ENCODE measurements around the gene C16orf90. TPM values are rescaled to one million over a fixed set of nuclear protein-coding genes. Genes with fewer than 3 reads are reported as not detected.

The C16orf90 gene
- total RNA-seq, 1 donor from 2014 or later: not detected

DNA sequence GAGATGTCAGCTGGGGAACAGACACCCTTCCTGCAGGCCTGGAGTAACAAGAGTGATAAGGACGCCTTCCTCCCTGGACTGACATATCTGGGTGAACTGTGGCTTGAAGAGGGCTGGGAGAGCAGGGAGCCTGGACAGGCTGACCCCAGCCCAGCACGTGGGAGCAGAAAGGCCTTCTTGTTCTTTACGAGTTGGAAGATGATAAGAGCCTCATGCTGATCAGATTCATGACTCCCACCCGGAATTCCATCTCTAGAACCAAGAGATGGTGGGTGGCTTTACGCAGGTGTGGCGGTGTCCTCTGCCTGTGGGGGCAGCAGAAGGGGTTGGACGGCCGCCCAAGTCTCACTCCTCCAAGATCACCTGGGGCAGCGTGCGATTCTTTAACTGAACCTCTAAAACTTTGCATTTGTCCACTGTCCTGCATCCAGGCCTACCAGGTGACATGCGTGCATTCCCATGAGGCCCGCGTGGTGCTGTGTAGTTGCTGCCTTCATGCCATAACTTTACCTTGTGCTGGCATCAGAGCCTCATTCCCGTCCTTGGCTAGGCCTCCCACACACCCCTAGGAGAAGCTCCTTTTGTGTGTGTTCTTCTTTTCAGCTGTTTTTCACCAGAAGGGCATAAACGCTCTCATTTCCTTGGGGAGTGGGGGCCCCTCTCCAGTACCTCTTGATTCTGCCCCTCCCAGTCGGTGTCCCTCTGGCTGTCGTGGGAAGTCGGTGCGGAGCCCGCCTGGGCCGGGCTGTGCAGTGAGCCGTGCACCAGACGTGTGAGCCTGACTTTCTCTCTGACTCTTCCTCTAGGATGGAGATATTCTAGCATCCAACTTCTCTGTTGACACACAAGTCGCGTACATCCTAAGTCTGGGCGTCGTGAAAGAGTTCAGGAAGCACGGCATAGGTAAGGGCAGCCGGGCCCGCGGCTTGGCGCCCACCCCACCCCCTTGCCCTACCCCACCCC, 13.3 kb downstream of the C16orf90 start:
- H3K27me3 ChIP-seq: no peaks in the 10 kb centered on the region
- TF ChIP-seq POLR2A (IDR thresholded peaks at IDR 0.05): no peak
- no peak for TF ChIP-seq POLR2AphosphoS5 (IDR thresholded peaks at IDR 0.05; ENCODE audit: insufficient read depth in 1 of 2, low read depth in 1 of 2)
- TF ChIP-seq, protein P1, sequence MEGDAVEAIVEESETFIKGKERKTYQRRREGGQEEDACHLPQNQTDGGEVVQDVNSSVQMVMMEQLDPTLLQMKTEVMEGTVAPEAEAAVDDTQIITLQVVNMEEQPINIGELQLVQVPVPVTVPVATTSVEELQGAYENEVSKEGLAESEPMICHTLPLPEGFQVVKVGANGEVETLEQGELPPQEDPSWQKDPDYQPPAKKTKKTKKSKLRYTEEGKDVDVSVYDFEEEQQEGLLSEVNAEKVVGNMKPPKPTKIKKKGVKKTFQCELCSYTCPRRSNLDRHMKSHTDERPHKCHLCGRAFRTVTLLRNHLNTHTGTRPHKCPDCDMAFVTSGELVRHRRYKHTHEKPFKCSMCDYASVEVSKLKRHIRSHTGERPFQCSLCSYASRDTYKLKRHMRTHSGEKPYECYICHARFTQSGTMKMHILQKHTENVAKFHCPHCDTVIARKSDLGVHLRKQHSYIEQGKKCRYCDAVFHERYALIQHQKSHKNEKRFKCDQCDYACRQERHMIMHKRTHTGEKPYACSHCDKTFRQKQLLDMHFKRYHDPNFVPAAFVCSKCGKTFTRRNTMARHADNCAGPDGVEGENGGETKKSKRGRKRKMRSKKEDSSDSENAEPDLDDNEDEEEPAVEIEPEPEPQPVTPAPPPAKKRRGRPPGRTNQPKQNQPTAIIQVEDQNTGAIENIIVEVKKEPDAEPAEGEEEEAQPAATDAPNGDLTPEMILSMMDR (IDR thresholded peaks at IDR 0.05): no peak
- H3K27ac ChIP-seq: no peak overlapping the region
- H3K9me3 ChIP-seq: no peaks in the 10 kb centered on the region
- no peak overlapping the region for H3K4me3 ChIP-seq
- intact Hi-C loops (cut with DNase I): loop anchor here (10.0 kb wide), 1 partner anchor 647 kb away; the partner anchor contains the start of gene ZG16B
- peaks cover 0 to 84% of the 10 kb centered on the region in 2 donors for H3K36me3 ChIP-seq
- DNase-seq (ENCODE audit: extremely low spot score in 2 of 2): no peak
- peaks cover 5% of the 10 kb centered on the region for H3K4me1 ChIP-seq

DNA sequence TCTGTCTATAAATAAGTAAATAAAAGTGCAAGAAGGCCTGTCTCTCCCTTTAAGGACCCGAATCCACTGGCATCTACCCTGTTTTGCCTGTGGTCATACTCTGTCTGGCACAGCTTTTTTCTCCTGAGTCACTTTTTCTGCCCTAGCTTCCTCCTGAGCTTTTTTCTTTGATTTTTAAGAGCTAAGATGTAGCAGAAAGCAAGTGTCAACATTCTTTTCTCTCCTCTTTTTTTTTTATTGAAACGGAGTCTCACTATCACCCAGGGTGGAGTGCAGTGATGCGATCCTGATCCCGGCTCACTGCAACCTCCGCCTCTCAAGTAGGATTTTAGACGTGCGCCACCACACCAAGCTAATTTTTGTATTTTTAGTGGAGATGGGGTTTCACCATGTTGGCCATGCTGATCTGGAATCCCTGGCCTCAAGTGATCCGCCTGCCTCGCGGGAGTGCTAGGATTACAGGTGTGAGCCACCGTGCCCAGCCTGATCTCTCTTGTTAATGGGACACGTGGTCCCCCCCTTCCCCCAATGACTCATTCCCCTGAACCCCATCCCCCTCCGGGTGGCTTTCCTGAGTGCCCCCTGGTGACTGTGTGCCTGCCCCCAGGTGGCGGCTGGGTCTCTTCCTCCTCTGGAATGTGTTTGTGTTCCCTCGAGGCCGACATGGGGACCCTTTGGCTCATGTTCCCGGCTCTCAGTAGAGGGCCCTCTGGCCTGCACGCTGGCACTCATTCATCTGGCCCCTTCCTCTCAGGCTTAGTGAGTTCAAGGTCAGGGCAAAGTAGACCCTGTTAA, 14.2 kb downstream of the C16orf90 start:
- intact Hi-C loops (cut with DNase I): loop anchor here (10.0 kb wide), 1 partner anchor 646 kb away; the partner anchor contains the start of gene ZG16B
- Histone ChIP-seq H3K4me1 (peaks cover 5% of the 10 kb centered on the region), H3K9me3 (no peaks in the 10 kb centered on the region), H3K36me3 (peaks cover 0 to 76% of the 10 kb centered on the region in 2 donors), H3K27ac (no peak overlapping the region), H3K27me3 (no peaks in the 10 kb centered on the region), H3K4me3 (no peak overlapping the region)
- TF ChIP-seq POLR2AphosphoS5 (IDR thresholded peaks at IDR 0.05; ENCODE audit: insufficient read depth in 1 of 2, low read depth in 1 of 2) (no peak), POLR2A (IDR thresholded peaks at IDR 0.05) (no peak)
- TF ChIP-seq, protein P1 (IDR thresholded peaks at IDR 0.05): no peak
- DNase-seq (ENCODE audit: extremely low spot score in 2 of 2): no peak

DNA sequence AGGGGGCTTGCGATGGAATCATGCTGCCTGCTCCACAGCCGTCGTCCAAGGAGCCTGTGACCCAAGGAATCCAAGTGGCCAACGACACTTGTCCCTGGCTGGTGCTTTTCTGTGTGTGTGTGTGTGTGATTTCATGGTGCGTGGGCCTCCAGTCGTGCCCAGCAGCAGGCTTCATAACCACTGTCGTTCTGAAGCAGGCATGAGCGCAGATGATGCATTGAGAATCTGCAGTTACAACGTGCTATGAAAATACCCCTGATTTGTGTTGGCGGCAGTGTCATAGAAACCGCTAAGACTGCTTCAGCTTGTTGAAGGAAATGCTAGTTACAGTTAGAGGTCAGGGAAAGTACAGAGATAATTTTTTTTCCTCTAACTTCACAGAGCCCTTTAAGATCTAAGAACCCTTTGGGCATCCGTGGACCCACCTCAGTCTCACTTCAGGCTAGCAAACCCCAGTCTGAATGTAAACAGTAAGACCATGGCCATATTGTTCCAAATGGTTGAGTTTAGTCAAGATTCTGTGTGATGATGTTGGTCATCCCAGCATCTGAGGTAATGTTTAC, 15.6 kb downstream of the C16orf90 start:
- no peak for DNase-seq (ENCODE audit: extremely low spot score in 2 of 2)
- TF ChIP-seq POLR2A (IDR thresholded peaks at IDR 0.05) (no peak), POLR2AphosphoS5 (IDR thresholded peaks at IDR 0.05; ENCODE audit: insufficient read depth in 1 of 2, low read depth in 1 of 2) (no peak)
- TF ChIP-seq, protein P1 (IDR thresholded peaks at IDR 0.05): no peak
- intact Hi-C loops (cut with DNase I): loop anchor here (10.0 kb wide), 1 partner anchor 645 kb away; the partner anchor contains the start of gene ZG16B
- peaks cover 11% of the 10 kb centered on the region for H3K4me1 ChIP-seq
- H3K4me3 ChIP-seq: no peak overlapping the region
- H3K9me3 ChIP-seq: no peaks in the 10 kb centered on the region
- no peak overlapping the region for H3K27ac ChIP-seq
- H3K36me3 ChIP-seq: peaks cover 0 to 62% of the 10 kb centered on the region in 2 donors
- H3K27me3 ChIP-seq: no peaks in the 10 kb centered on the region

- Histone ChIP-seq H3K27ac (no peak overlapping the region), H3K4me1 (peaks cover 21% of the 10 kb centered on the region), H3K36me3 (peaks cover 0 to 49% of the 10 kb centered on the region in 2 donors), H3K9me3 (no peaks in the 10 kb centered on the region), H3K4me3 (no peak overlapping the region), H3K27me3 (no peaks in the 10 kb centered on the region)
- no peak for DNase-seq (ENCODE audit: extremely low spot score in 2 of 2)
- TF ChIP-seq POLR2A (IDR thresholded peaks at IDR 0.05) (no peak), POLR2AphosphoS5 (IDR thresholded peaks at IDR 0.05; ENCODE audit: insufficient read depth in 1 of 2, low read depth in 1 of 2) (no peak)
- TF ChIP-seq, protein P1 (IDR thresholded peaks at IDR 0.05): no peak
- intact Hi-C loops (cut with DNase I): no loop called here
These were observed 16.9 kb downstream of the C16orf90 start for GRCh38 chr16:3478242-3478925.
